ENCODE results near the gene CP. TPM values are rescaled to one million over a fixed set of nuclear protein-coding genes. Genes with fewer than 3 reads are reported as not detected.
A peak's percentile ranks its signal among the peaks of the same experiment; 100 is the strongest.

Gene CP
- total and polyA plus RNA-seq, 9 of the 15 experiments (the other 6 are each of a cell fraction or from before 2014, with no cell fraction given) = 0.30 to 0.75 TPM; not detected in 7

DNA sequence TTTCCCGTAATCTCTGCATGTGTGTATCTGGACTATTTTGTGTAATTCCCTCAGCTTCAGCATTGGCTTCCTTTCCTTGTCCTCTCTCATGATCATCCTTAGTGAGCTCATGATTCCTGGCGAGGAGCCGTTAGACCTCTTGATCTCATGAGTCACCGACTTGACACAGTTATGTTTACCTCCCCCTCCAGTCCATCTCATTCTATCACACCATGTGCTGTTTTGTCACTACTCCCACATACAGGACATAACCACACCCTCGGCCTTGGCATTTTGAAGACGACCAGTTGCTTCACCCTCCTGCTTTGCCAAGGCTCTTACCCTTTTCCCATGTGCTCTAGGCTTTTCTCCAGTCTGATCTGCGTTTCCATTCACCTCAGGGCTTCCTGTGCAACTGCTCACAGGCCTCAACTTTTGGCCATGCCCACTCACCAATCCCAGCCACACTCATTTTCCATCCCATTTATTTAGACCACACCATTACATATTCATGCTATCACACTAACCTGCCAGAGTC, 41.5 kb downstream of the CP start (continued):
- TF ChIP-seq, protein P1, sequence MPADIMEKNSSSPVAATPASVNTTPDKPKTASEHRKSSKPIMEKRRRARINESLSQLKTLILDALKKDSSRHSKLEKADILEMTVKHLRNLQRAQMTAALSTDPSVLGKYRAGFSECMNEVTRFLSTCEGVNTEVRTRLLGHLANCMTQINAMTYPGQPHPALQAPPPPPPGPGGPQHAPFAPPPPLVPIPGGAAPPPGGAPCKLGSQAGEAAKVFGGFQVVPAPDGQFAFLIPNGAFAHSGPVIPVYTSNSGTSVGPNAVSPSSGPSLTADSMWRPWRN (IDR thresholded peaks at IDR 0.05; ENCODE audit: low read depth) = no peak
- TF ChIP-seq, protein P2, sequence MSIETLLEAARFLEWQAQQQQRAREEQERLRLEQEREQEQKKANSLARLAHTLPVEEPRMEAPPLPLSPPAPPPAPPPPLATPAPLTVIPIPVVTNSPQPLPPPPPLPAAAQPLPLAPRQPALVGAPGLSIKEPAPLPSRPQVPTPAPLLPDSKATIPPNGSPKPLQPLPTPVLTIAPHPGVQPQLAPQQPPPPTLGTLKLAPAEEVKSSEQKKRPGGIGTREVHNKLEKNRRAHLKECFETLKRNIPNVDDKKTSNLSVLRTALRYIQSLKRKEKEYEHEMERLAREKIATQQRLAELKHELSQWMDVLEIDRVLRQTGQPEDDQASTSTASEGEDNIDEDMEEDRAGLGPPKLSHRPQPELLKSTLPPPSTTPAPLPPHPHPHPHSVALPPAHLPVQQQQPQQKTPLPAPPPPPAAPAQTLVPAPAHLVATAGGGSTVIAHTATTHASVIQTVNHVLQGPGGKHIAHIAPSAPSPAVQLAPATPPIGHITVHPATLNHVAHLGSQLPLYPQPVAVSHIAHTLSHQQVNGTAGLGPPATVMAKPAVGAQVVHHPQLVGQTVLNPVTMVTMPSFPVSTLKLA (conservative IDR thresholded peaks at IDR 0.05) = peak; percentile 79 to 88; a peak in 3 of 4 replicates
- TF ChIP-seq CHD2 (IDR thresholded peaks at IDR 0.05; ENCODE audit: low read depth, low read length) (no peak), ILF3 (IDR thresholded peaks at IDR 0.05; ENCODE audit: borderline replicate concordance) (no peak), RNF2 (IDR thresholded peaks at IDR 0.05) (peak; percentile 91), SREBF2 (CRISPR knock-in tag; IDR thresholded peaks at IDR 0.05) (no peak), HDAC6 (IDR thresholded peaks at IDR 0.05; ENCODE audit: low read depth, low read length) (no peak), ETV5 (CRISPR knock-in tag; IDR thresholded peaks at IDR 0.05; ENCODE audit: low read depth) (no peak; the same call in none of the 2 replicates), NCOA6 (IDR thresholded peaks at IDR 0.05) (no peak), ZNF586 (CRISPR knock-in tag; conservative IDR thresholded peaks at IDR 0.05) (no peak), ZFPM2 (CRISPR knock-in tag; IDR thresholded peaks at IDR 0.05) (no peak), CAMTA2 (CRISPR knock-in tag; conservative IDR thresholded peaks at IDR 0.05) (no peak), NUFIP1 (IDR thresholded peaks at IDR 0.05; ENCODE audit: partially characterized antibody) (peak; percentile 74), EWSR1 (IDR thresholded peaks at IDR 0.05; ENCODE audit: borderline replicate concordance, low read depth, partially characterized antibody) (no peak), TFAM (CRISPR knock-in tag; conservative IDR thresholded peaks at IDR 0.05) (no peak), BMI1 (IDR thresholded peaks at IDR 0.05; ENCODE audit: low read length) (no peak)
- TF ChIP-seq, protein P3, sequence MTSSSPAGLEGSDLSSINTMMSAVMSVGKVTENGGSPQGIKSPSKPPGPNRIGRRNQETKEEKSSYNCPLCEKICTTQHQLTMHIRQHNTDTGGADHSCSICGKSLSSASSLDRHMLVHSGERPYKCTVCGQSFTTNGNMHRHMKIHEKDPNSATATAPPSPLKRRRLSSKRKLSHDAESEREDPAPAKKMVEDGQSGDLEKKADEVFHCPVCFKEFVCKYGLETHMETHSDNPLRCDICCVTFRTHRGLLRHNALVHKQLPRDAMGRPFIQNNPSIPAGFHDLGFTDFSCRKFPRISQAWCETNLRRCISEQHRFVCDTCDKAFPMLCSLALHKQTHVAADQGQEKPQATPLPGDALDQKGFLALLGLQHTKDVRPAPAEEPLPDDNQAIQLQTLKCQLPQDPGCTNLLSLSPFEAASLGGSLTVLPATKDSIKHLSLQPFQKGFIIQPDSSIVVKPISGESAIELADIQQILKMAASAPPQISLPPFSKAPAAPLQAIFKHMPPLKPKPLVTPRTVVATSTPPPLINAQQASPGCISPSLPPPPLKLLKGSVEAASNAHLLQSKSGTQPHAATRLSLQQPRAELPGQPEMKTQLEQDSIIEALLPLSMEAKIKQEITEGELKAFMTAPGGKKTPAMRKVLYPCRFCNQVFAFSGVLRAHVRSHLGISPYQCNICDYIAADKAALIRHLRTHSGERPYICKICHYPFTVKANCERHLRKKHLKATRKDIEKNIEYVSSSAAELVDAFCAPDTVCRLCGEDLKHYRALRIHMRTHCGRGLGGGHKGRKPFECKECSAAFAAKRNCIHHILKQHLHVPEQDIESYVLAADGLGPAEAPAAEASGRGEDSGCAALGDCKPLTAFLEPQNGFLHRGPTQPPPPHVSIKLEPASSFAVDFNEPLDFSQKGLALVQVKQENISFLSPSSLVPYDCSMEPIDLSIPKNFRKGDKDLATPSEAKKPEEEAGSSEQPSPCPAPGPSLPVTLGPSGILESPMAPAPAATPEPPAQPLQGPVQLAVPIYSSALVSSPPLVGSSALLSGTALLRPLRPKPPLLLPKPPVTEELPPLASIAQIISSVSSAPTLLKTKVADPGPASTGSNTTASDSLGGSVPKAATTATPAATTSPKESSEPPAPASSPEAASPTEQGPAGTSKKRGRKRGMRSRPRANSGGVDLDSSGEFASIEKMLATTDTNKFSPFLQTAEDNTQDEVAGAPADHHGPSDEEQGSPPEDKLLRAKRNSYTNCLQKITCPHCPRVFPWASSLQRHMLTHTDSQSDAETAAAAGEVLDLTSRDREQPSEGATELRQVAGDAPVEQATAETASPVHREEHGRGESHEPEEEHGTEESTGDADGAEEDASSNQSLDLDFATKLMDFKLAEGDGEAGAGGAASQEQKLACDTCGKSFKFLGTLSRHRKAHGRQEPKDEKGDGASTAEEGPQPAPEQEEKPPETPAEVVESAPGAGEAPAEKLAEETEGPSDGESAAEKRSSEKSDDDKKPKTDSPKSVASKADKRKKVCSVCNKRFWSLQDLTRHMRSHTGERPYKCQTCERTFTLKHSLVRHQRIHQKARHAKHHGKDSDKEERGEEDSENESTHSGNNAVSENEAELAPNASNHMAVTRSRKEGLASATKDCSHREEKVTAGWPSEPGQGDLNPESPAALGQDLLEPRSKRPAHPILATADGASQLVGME (CRISPR knock-in tag; IDR thresholded peaks at IDR 0.05) = no peak
- TF ChIP-seq, protein P4, sequence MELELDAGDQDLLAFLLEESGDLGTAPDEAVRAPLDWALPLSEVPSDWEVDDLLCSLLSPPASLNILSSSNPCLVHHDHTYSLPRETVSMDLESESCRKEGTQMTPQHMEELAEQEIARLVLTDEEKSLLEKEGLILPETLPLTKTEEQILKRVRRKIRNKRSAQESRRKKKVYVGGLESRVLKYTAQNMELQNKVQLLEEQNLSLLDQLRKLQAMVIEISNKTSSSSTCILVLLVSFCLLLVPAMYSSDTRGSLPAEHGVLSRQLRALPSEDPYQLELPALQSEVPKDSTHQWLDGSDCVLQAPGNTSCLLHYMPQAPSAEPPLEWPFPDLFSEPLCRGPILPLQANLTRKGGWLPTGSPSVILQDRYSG (tag; conservative IDR thresholded peaks at IDR 0.05; ENCODE audit: low read depth) = 0 out of 2 replicates have a peak, but pooled peaks have one; percentile 43
- TF ChIP-seq, protein P5, sequence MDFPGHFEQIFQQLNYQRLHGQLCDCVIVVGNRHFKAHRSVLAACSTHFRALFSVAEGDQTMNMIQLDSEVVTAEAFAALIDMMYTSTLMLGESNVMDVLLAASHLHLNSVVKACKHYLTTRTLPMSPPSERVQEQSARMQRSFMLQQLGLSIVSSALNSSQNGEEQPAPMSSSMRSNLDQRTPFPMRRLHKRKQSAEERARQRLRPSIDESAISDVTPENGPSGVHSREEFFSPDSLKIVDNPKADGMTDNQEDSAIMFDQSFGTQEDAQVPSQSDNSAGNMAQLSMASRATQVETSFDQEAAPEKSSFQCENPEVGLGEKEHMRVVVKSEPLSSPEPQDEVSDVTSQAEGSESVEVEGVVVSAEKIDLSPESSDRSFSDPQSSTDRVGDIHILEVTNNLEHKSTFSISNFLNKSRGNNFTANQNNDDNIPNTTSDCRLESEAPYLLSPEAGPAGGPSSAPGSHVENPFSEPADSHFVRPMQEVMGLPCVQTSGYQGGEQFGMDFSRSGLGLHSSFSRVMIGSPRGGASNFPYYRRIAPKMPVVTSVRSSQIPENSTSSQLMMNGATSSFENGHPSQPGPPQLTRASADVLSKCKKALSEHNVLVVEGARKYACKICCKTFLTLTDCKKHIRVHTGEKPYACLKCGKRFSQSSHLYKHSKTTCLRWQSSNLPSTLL (IDR thresholded peaks at IDR 0.05) = no peak
